K562 (cell line): ENCODE measurements around the gene PCID2. TPM values are rescaled to one million over a fixed set of nuclear protein-coding genes. Genes with fewer than 3 reads are reported as not detected.
A peak's percentile ranks its signal among the peaks of the same experiment; 100 is the strongest.

Experiments
- ATAC-seq: fragments of 200-7000 bp; cut with Tn5 transposase; 3 replicates; pipeline ENCODE4 v1.9.1; 2020; ENCODE audit warnings: moderate library complexity
- BruUV-seq: library from RNA; stranded (reverse); fragments of 400-500 nt; replicated peaks from 2 replicates; lab custom pipeline; 2021; lab: Mats Ljungman, UMichigan
- CTCF ChIA-PET: fragments of 300-600 bp; formaldehyde crosslinking; extraction: SDS; loops from one replicate; lab custom pipeline; 2021; ENCODE audit warnings: low intra/inter-chr PET ratio; lab: Yijun Ruan, JAX
- POLR2A ChIA-PET: fragments of 300-600, 350-650 bp; sonication (Branson Sonifier 250); formaldehyde crosslinking; extraction: SDS; loops from one replicate; lab custom pipeline; 2021; ENCODE audit warnings: antibody characterized with exemption, inconsistent platforms; lab: Yijun Ruan, JAX
- DNase-seq, 4 experiments: peaks; one replicate each; pipeline versions ENCODE4 v3.0.0 to v3.0.0-alpha.2; 2011 to 2018; ENCODE audit warnings: low spot score in 3 of 4, mixed read lengths in 3 of 4; ENCODE audit errors: extremely low read depth in 1 of 4
- FAIRE-seq: peaks from 2 replicates; lab custom pipeline; 2011; peaks lifted over from hg19 to GRCh38; lab: Jason Lieb, UNC
- H2AFZ ChIP-seq: 2 replicates; pipeline ENCODE4 v1.6.0; 2011; ENCODE audit warnings: low read depth, low read length, control low read depth, inconsistent platforms
- H3K27ac ChIP-seq: fragments of 200-600 bp; 3 replicates; pipeline ENCODE4 v1.8.0; 2011; ENCODE audit warnings: low read depth, mild to moderate bottlenecking, control low read depth, inconsistent platforms, low read length, moderate library complexity, mixed read lengths; ENCODE audit errors: extremely low read depth
- H3K27me3 ChIP-seq, 2 experiments: fragments of 300-600 bp in 1 of 2; 2 replicates in 1 of 2; 3 replicates in 1 of 2; pipeline versions ENCODE4 v1.6.0 to v1.8.0; 2011; ENCODE audit warnings: inconsistent platforms in 2 of 2, low read length in 2 of 2, mild to moderate bottlenecking in 1 of 2, mixed read lengths in 1 of 2, moderate library complexity in 1 of 2; ENCODE audit not compliant: control insufficient read depth in 2 of 2, insufficient read depth in 2 of 2
- H3K36me3 ChIP-seq: fragments of 300-600 bp; 3 replicates; pipeline ENCODE4 v1.8.0; 2011; ENCODE audit warnings: mild to moderate bottlenecking, low read length, inconsistent platforms; ENCODE audit not compliant: control insufficient read depth, insufficient read depth
- H3K4me1 ChIP-seq, 2 experiments: fragments of 200-600 bp in 1 of 2; replicated peaks in 1 of 2; 2 replicates in 1 of 2; 3 replicates in 1 of 2; pipeline versions ENCODE4 v1.5.1 to v1.8.0; 2011; ENCODE audit warnings: inconsistent platforms in 2 of 2, low read length in 2 of 2, mild to moderate bottlenecking in 1 of 2, mixed read lengths in 1 of 2, moderate library complexity in 1 of 2; ENCODE audit not compliant: control insufficient read depth in 2 of 2, insufficient read depth in 2 of 2
- H3K4me2 ChIP-seq: 2 replicates; pipeline ENCODE4 v1.6.1; 2011; ENCODE audit warnings: low read length, control low read depth, inconsistent platforms, mixed read lengths; ENCODE audit not compliant: insufficient read depth
- H3K4me3 ChIP-seq: fragments of 200-600 bp; sonication (generic), shearing (Covaris generic); 2 replicates; pipeline ENCODE4 v1.5.1; 2016; ENCODE audit warnings: control low read depth, inconsistent platforms
- H3K79me2 ChIP-seq: fragments of 200-600 bp; 3 replicates; pipeline ENCODE4 v1.8.0; 2011; ENCODE audit warnings: low read length, inconsistent platforms; ENCODE audit not compliant: control insufficient read depth, insufficient read depth
- H3K9ac ChIP-seq, 2 experiments: 2 replicates each; pipeline versions ENCODE4 v1.6.0 to v1.6.1; 2011; ENCODE audit warnings: low read depth in 2 of 2, low read length in 2 of 2, control low read depth in 1 of 2, inconsistent platforms in 1 of 2, mild to moderate bottlenecking in 1 of 2, mixed read lengths in 1 of 2; ENCODE audit not compliant: insufficient read depth in 1 of 2
- H3K9me1 ChIP-seq: one replicate; pipeline ENCODE4 v1.6.0; 2011; ENCODE audit warnings: inconsistent platforms, mild to moderate bottlenecking, low read length, moderate library complexity; ENCODE audit not compliant: control insufficient read depth, insufficient read depth
- H3K9me3 ChIP-seq: replicated peaks from 2 replicates; pipeline ENCODE4 v1.5.1; 2011; ENCODE audit warnings: low read depth, low read length, inconsistent platforms; ENCODE audit not compliant: control insufficient read depth, insufficient read depth
- H4K20me1 ChIP-seq: replicated peaks from 2 replicates; pipeline ENCODE4 v1.6.1; 2011; ENCODE audit warnings: low read length, inconsistent platforms, mixed read lengths; ENCODE audit not compliant: control insufficient read depth, insufficient read depth
- ESRRB ChIP-seq: fragments of 250-450 bp; sonication (Bioruptor Pico); IDR thresholded peaks from 2 replicates; pipeline ENCODE4 v1.5.0; 2020; ENCODE audit warnings: mild to moderate bottlenecking, moderate library complexity, borderline replicate concordance
- HINFP ChIP-seq: fragments of 450-650 bp; conservative IDR thresholded peaks from 2 replicates; pipeline ENCODE4 v1.6.1; 2016; ENCODE audit warnings: missing genetic modification characterization, low read depth, mild to moderate bottlenecking, control low read depth, missing compliant biosample characterization
- MTF1 ChIP-seq: fragments of 250-450 bp; sonication (Bioruptor Pico); IDR thresholded peaks from 2 replicates; pipeline ENCODE4 v1.9.0; 2021; ENCODE audit warnings: moderate library complexity, mild to moderate bottlenecking, inconsistent platforms, borderline replicate concordance
- SRSF3 ChIP-seq: fragments of 200-400 bp; formaldehyde crosslinking; IDR thresholded peaks from 2 replicates; pipeline ENCODE4 v1.6.1; 2016; ENCODE audit warnings: mild to moderate bottlenecking, low read length, moderate library complexity; ENCODE audit not compliant: insufficient read depth
- YY1 ChIP-seq, 3 experiments: IDR thresholded peaks; 2 replicates each; pipeline ENCODE4 v1.6.1; 2011; ENCODE audit warnings: low read length in 2 of 3, mild to moderate bottlenecking in 2 of 3, moderate library complexity in 2 of 3, borderline replicate concordance in 1 of 3, control low read depth in 1 of 3, low read depth in 1 of 3; ENCODE audit not compliant: insufficient read depth in 3 of 3, insufficient replicate concordance in 2 of 3, control insufficient read depth in 1 of 3, insufficient read length in 1 of 3; ENCODE audit errors: extremely low read depth in 1 of 3
- ZNF280A ChIP-seq: fragments of 450-650 bp; IDR thresholded peaks from 2 replicates; pipeline ENCODE4 v1.6.1; 2018; ENCODE audit warnings: mild to moderate bottlenecking, low read depth; ENCODE audit not compliant: partially characterized antibody
- ZZZ3 ChIP-seq: fragments of 450-650 bp; IDR thresholded peaks from 2 replicates; pipeline ENCODE4 v1.6.1; 2016; ENCODE audit warnings: antibody characterized with exemption, mild to moderate bottlenecking, moderate library complexity
- WGBS: fragments of 100-300 bp; shearing (Covaris generic); methylation state at CpG from one replicate; pipeline ENCODE4 v1.1.6; 2016; ENCODE audit warnings: low coverage, mixed read lengths; ENCODE audit not compliant: insufficient coverage; ENCODE audit errors: missing lambda C conversion rate; 5-methylcytosine and 5-hydroxymethylcytosine counted together
- in situ Hi-C: fragments of 300-500 bp; cut with MboI; formaldehyde crosslinking; loops from 4 replicates; pipeline ENCODE4 v1.15.0; 2018; ENCODE audit warnings: inconsistent platforms, mixed read lengths
- intact Hi-C: fragments of 100-400 bp; cut with micrococcal nuclease; formaldehyde crosslinking; loops from 2 replicates; pipeline ENCODE4 v1.14.2; 2022
- polyA plus RNA-seq, 8 experiments: library from polyadenylated mRNA; depleted of rRNA in 4 of 8; stranded (reverse) in 5 of 8; unstranded in 3 of 8; fragments of >200 nt; fragmentation: Nextera tagmentation in 2 of 8; fragmentation: Illumina TruSeq in 1 of 8; extraction: Ambion mirVana in 2 of 8; extraction: Trizol in 1 of 8; gene quantifications; 2 replicates each; pipeline versions ENCODE4 v1.2.1 to v1.2.3, GENCODE V29; 2011 to 2014; ENCODE audit warnings: inconsistent platforms in 1 of 8, missing spikeins in 1 of 8
- total RNA-seq, 7 experiments: library from RNA; depleted of rRNA in 6 of 7; stranded (reverse); fragments of >200 nt in 6 of 7; fragmentation: Illumina TruSeq in 2 of 7; extraction: Trizol in 2 of 7; gene quantifications; 2 replicates each; pipeline versions ENCODE4 v1.2.1 to v1.2.3, GENCODE V29; 2011 to 2021; ENCODE audit warnings: low replicate concordance in 1 of 7

Gene PCID2
- total and polyA plus RNA-seq, 9 of the 15 experiments (the other 6 are each of a cell fraction or from before 2014, with no cell fraction given): 39.6 to 117 (median 59.6) TPM

GRCh38 chr13:113160983-113161382 lies 47.5 kb downstream of the PCID2 start:
- no peaks in the 10 kb centered on the region; the same call in 1 of the 2 replicates for H3K9me3 ChIP-seq
- H2AFZ ChIP-seq: no peak overlapping the region
- H3K4me2 ChIP-seq: no peak overlapping the region
- no peaks in the 10 kb centered on the region for H3K36me3 ChIP-seq
- BruUV-seq: no TSS peak
- no peak for FAIRE-seq
- ChIA-PET CTCF (no interaction called here), POLR2A (interaction anchor here (1.1 kb wide), 1 partner anchor 26 kb away, joined by 3 read pairs; no protein-coding TSS in a partner anchor)
- H3K9ac ChIP-seq: peak overlapping the region in 1 of 2 experiments; percentile 17; a peak in 1 of 4 replicates
- no peak for TF ChIP-seq ESRRB (CRISPR knock-in tag)
- TF ChIP-seq HINFP: no peak
- TF ChIP-seq YY1 (IDR thresholded peaks at IDR 0.05; ENCODE audit: borderline replicate concordance in 1 of 3, control insufficient read depth in 1 of 3, extremely low read depth in 1 of 3, insufficient read depth in 3 of 3, insufficient read length in 1 of 3, insufficient replicate concordance in 2 of 3, low read depth in 1 of 3, low read length in 2 of 3): no peak
- no peak for TF ChIP-seq ZZZ3
- no peak for TF ChIP-seq MTF1 (CRISPR knock-in tag)
- TF ChIP-seq SRSF3: no peak
- TF ChIP-seq ZNF280A: no peak
- H3K27ac ChIP-seq: no peak overlapping the region
- no peak for DNase-seq
- no peaks in the 10 kb centered on the region for H3K79me2 ChIP-seq
- H3K27me3 ChIP-seq: no peaks in the 10 kb centered on the region
- in situ Hi-C loops (no loop called here), intact Hi-C loops (no loop called here)
- no peaks in the 10 kb centered on the region for H4K20me1 ChIP-seq
- no peak; the same call in 2 of the 3 replicates for ATAC-seq
- H3K9me1 ChIP-seq: no peaks in the 10 kb centered on the region
- WGBS: 49% methylated on average over 10 of the region's 12 CpGs
- no peak overlapping the region for H3K4me3 ChIP-seq
- H3K4me1 ChIP-seq: peaks cover 3 to 20% of the 10 kb centered on the region in 2 experiments; a peak in 3 of 5 replicates
